HG02981 (cell line): Measurements from ENCODE around the gene TCF4.

Experiments used
- ATAC-seq: cut with Tn5 transposase; IDR thresholded peaks from one replicate; pipeline ENCODE4 v1.9.1; 2021; ENCODE audit warnings: mild to moderate bottlenecking, moderate library complexity; ENCODE audit not compliant: unreplicated experiment

TCF4 gene

GRCh38 chr18:55419132-55419946, 168.7 kb downstream of the TCF4 start:
- ATAC-seq, result no peak

GRCh38 chr18:55418439-55418838, 169.6 kb downstream of the TCF4 start:
- no peak for ATAC-seq

DNA sequence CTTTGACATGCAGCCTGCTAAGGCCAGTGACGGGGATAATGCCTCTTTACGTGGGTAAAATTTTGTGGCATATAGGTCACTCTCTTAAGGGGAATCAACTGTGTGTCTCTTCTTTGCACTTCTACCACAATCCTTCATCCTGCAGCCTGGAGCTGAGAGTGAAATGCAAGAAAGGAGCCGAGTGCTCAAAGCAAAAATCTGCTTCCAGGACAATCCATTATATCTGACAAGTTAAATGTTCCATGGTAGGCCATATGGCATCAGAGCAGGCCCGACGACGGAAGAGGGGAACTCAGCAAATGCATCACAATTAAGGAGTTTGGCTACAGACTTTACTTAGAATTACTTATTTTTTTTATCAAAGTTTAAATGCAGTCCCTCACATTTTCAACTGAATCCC, 171.2 kb downstream of the TCF4 start:
- no peak for ATAC-seq

DNA sequence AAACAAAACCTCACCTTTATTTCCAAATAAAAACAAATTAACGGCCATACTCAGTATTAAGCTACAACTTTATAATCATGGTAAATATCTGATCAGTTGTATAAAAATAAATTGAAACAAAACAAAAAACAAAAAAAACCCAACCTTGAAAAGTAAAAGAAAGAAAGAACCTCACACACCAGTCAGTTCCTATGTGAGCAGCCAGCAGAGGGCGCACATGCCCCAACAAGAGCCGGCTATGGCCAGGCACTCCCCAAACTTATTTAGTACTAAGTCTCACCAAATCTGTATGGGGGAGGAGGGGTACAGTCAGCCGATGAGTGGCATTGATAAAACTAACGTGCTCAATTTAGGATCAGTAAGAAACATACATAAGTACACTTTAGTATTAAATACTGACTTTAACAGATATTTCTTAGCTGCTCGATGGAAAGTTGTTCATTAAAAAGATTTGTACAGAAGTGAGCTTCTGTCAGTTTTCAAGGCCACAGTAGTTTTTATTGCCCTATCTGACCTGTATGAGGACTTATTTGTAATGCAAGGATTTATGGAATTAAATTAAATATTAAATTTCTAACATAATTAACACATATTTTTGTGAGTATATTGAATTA, 172.6 kb downstream of the TCF4 start:
- peak; percentile 74 for ATAC-seq

DNA sequence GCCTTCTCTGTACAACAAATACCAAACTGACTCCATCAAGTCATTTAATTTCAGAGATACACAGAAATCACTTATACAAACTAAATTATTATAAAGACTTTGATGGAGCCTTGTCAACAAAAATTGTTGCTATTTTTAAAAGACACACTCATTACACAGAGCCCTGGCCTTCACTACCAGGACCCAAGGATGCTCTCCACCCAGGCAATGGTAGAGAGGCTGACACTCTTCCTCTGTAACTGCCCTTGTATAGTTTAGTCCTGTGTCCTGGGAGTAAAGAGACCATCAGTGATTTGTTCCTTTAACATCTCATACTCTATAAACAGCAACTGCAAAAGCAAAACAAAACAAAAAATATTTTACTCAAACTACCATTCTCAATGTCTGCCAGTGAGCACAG, 173.5 kb downstream of the TCF4 start:
- ATAC-seq, result no peak

DNA sequence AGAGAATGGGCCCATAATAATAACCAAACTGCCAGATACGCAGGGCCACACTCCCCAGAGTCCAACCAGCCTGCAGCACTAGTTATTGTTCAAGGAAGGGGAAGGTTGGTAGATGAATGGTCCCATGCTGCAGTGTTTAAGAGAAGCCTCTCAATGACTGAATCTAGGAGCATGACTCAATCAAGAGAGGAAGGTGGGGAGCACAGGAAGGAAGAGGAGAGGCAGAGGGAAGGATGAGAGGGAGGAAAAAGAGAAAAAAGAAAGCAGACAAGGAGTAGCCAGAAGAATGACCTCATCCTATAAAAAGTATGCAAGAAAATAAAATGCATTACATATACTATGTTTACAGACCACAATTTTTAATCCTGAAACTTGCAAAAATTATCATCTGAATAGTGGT, 174.5 kb downstream of the TCF4 start:
- ATAC-seq, result no peak

- no peak for ATAC-seq
These were observed 180.0 kb downstream of the TCF4 start for GRCh38 chr18:55407774-55408535.

DNA sequence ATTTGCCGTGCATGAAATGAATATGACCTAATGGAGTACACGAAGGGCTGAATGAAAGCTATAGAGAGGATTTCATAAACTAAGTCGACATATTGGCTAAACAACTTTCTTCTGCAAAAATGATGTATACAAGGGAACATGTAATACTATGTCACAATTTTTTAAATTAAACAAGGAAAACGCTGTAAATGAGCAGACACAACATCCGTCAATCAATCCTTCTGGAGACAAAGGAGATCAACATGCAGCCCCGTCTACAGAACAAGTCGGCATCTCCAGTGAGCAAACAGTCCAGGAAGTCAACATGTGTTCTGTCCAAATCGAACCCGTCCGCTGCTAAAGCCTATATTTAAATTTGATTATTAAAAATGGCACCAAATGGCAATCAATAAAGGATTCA, 180.8 kb downstream of the TCF4 start:
- ATAC-seq, result no peak

DNA sequence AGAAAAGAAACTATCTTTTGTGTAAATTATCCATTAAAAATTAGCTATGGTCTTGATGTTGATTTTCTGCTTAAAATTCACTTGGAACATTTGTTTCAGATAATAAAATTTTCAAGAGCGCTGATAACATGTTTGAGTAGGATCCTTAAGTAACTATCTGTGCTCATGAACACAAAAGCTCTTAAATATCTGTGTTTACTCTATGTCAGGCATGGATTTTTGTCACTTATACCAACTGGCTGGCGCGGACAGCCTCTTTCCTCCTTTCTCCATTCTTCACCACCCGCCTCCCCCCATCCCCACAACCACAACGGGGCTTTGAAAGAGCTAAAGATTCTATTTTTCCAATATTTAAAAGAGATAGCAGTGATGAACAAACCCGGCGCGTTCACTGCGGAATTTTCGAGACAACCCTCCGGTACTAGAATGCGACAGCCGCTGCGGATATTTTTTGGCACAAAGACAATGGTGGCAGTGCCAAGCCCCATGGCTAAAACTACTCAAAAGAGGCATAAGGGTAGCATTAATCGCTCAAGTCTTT, 181.5 kb downstream of the TCF4 start:
- no peak for ATAC-seq

DNA sequence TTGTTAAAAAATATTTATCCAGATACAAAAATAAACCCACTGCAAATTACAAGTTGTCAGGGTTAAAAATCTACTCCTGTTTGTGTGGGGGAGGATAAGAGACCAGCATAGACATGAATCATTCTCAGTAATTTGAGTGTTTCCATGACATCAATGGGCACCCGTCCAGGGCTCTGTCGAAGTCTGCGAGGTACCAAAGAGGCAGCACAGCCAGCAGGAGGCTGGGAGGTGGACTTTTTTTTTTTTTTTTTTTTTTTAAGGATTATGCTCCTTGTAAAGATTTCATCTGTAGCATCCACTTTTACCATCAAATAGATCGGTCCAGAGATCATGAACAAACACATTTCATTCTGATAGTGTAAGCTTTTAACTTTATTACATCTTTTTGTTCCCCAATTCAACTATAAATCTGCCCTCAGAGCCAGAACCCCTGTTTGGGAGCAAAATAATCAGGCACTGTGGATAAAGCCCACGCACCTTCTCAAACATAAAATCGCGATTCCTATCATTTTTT, 182.0 kb downstream of the TCF4 start:
- ATAC-seq, result no peak

- no peak for ATAC-seq
These were observed 182.5 kb downstream of the TCF4 start for GRCh38 chr18:55405475-55405874.

- no peak for ATAC-seq
These were observed 183.0 kb downstream of the TCF4 start for GRCh38 chr18:55404832-55405465.

GRCh38 chr18:55404136-55404830, 183.7 kb downstream of the TCF4 start:
- no peak for ATAC-seq

GRCh38 chr18:55403421-55403949, 184.5 kb downstream of the TCF4 start:
- ATAC-seq, result no peak

- no peak for ATAC-seq
These were observed 185.1 kb downstream of the TCF4 start for GRCh38 chr18:55402731-55403405.

DNA sequence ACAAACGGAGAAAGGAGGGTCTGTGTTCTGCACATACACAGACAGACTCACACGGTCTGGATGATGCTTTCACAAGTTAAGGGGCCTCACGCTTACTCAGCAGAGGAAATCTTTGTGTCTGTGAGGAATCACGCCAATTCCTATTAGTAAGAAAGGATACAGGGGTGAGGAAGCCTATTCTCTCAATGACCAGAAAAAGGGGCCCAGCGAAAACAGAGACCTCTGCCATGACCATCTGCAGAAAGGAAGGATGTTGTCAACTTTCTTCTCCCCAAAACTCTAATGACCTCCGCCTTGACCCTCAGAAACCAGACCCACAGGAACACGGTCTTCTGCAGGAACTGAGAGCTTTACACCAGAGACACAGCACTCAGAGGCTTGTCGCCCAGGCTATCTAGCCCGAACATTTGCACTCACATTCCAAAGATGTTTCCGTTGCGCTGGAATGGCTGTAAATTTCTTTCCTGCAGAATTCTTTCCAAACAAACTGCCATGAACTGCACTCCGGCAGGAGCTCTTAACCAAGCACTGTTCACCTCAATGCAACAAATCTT, 186.3 kb downstream of the TCF4 start:
- ATAC-seq, result no peak

GRCh38 chr18:55400590-55401541, 187.1 kb downstream of the TCF4 start:
- no peak for ATAC-seq

GRCh38 chr18:55400081-55400480, 187.9 kb downstream of the TCF4 start:
- ATAC-seq, result no peak
